Trophoblast cell (in vitro differentiated cells and primary cell): ENCODE measurements around the gene GPR142.

ENCODE experiments used
- DNase-seq, 2 donors: peaks; one replicate each; pipeline ENCODE4 v3.0.0-alpha.2; 2016
- H2AFZ ChIP-seq: 2 replicates; pipeline ENCODE4 v1.6.1; 2013; ENCODE audit warnings: low read length, moderate library complexity, mild to moderate bottlenecking; ENCODE audit not compliant: insufficient read depth, poor library complexity
- H2AK5ac ChIP-seq: 2 replicates; pipeline ENCODE4 v1.6.1; 2013; ENCODE audit warnings: mild to moderate bottlenecking, low read length
- H2BK120ac ChIP-seq: 2 replicates; pipeline ENCODE4 v1.6.1; 2013; ENCODE audit warnings: low read length, mild to moderate bottlenecking, moderate library complexity; ENCODE audit not compliant: insufficient read depth, poor library complexity
- H2BK12ac ChIP-seq: 2 replicates; pipeline ENCODE4 v1.6.1; 2013; ENCODE audit warnings: mild to moderate bottlenecking, low read length, moderate library complexity
- H2BK5ac ChIP-seq: 2 replicates; pipeline ENCODE4 v1.6.1; 2013; ENCODE audit warnings: low read length, low read depth, moderate library complexity, mild to moderate bottlenecking; ENCODE audit not compliant: poor library complexity
- H3K14ac ChIP-seq: 2 replicates; pipeline ENCODE4 v1.6.1; 2013; ENCODE audit warnings: mild to moderate bottlenecking, low read length
- H3K18ac ChIP-seq: 2 replicates; pipeline ENCODE4 v1.6.1; 2013; ENCODE audit warnings: mild to moderate bottlenecking, low read length
- H3K23ac ChIP-seq: 2 replicates; pipeline ENCODE4 v1.6.1; 2013; ENCODE audit warnings: low read length
- H3K27ac ChIP-seq: 2 replicates; pipeline ENCODE4 v1.5.1; 2013; ENCODE audit warnings: low read depth, mild to moderate bottlenecking, inconsistent platforms, low read length, moderate library complexity
- H3K27me3 ChIP-seq: 2 replicates; pipeline ENCODE4 v1.6.1; 2013; ENCODE audit warnings: inconsistent platforms, mild to moderate bottlenecking, low read length, moderate library complexity; ENCODE audit not compliant: insufficient read depth
- H3K36me3 ChIP-seq, 2 experiments: 1 replicate in 1 of 2; 2 replicates in 1 of 2; pipeline ENCODE4 v1.6.1; 2013; ENCODE audit warnings: low read length in 2 of 2, mild to moderate bottlenecking in 2 of 2, moderate library complexity in 1 of 2; ENCODE audit not compliant: insufficient read depth in 2 of 2, control insufficient read depth in 1 of 2
- H3K4ac ChIP-seq: 2 replicates; pipeline ENCODE4 v1.6.1; 2013; ENCODE audit warnings: low read depth, mild to moderate bottlenecking, low read length, moderate library complexity
- H3K4me1 ChIP-seq, 2 experiments: 1 replicate in 1 of 2; 2 replicates in 1 of 2; pipeline ENCODE4 v1.6.1; 2013; ENCODE audit warnings: low read length in 2 of 2, mild to moderate bottlenecking in 2 of 2, moderate library complexity in 1 of 2; ENCODE audit not compliant: insufficient read depth in 2 of 2, control insufficient read depth in 1 of 2
- H3K4me2 ChIP-seq: 2 replicates; pipeline ENCODE4 v1.6.1; 2013; ENCODE audit warnings: inconsistent platforms, mild to moderate bottlenecking, low read length, moderate library complexity
- H3K4me3 ChIP-seq: 2 replicates; pipeline ENCODE4 v1.5.1; 2013; ENCODE audit warnings: mild to moderate bottlenecking, low read depth, low read length, inconsistent platforms
- H3K79me1 ChIP-seq: one replicate; pipeline ENCODE4 v1.6.1; 2013; ENCODE audit warnings: low read length
- H3K79me2 ChIP-seq: 2 replicates; pipeline ENCODE4 v1.6.1; 2013; ENCODE audit warnings: low read length, mild to moderate bottlenecking; ENCODE audit not compliant: control insufficient read depth, insufficient read depth, poor library complexity
- H3K9ac ChIP-seq: 2 replicates; pipeline ENCODE4 v1.6.1; 2013; ENCODE audit warnings: mild to moderate bottlenecking, low read length
- H3K9me3 ChIP-seq: 2 replicates; pipeline ENCODE4 v1.6.1; 2013; ENCODE audit warnings: low read depth, mild to moderate bottlenecking, control low read depth, inconsistent platforms, low read length; ENCODE audit not compliant: insufficient read depth
- H4K12ac ChIP-seq: 2 replicates; pipeline ENCODE4 v1.6.1; 2013; ENCODE audit warnings: low read depth, mild to moderate bottlenecking, low read length, moderate library complexity
- H4K8ac ChIP-seq: 2 replicates; pipeline ENCODE4 v1.6.1; 2013; ENCODE audit warnings: low read depth, mild to moderate bottlenecking, low read length, moderate library complexity
- H4K91ac ChIP-seq: one replicate; pipeline ENCODE4 v1.6.1; 2013; ENCODE audit warnings: low read depth, mild to moderate bottlenecking, low read length, moderate library complexity
- WGBS: extraction: QIAGEN DNeasy Blood & Tissue Kit; methylation state at CpG from one replicate; pipeline ENCODE4 v1.1.7; 2013; ENCODE audit warnings: missing lambda C conversion rate; ENCODE audit not compliant: insufficient read length, insufficient coverage; ENCODE audit errors: extremely low coverage; 5-methylcytosine and 5-hydroxymethylcytosine counted together

The GPR142 gene

GRCh38 chr17:74392848-74393247, 25.5 kb downstream of the GPR142 start:
- WGBS: no CpG with 5 or more reads among the region's 5 CpGs
- Histone ChIP-seq H3K9ac (no peak overlapping the region), H3K4me3 (no peak overlapping the region), H3K9me3 (peaks cover 2% of the 10 kb centered on the region), H4K91ac (no peak overlapping the region), H3K79me1 (no peaks in the 10 kb centered on the region), H3K4me1 (peaks cover 6 to 8% of the 10 kb centered on the region in 2 experiments), H3K4me2 (no peak overlapping the region), H3K27ac (no peak overlapping the region), H3K27me3 (no peaks in the 10 kb centered on the region), H3K23ac (no peak overlapping the region), H3K36me3 (no peaks in the 10 kb centered on the region), H3K79me2 (no peaks in the 10 kb centered on the region), H2BK120ac (no peak overlapping the region), H3K4ac (no peak overlapping the region), H4K12ac (no peak overlapping the region), H2BK12ac (no peak overlapping the region), H3K18ac (no peak overlapping the region), H2AK5ac (no peak overlapping the region), H2BK5ac (no peak overlapping the region), H3K14ac (no peak overlapping the region), H4K8ac (no peak overlapping the region), H2AFZ (no peak overlapping the region)
- DNase-seq: no peak

DNA sequence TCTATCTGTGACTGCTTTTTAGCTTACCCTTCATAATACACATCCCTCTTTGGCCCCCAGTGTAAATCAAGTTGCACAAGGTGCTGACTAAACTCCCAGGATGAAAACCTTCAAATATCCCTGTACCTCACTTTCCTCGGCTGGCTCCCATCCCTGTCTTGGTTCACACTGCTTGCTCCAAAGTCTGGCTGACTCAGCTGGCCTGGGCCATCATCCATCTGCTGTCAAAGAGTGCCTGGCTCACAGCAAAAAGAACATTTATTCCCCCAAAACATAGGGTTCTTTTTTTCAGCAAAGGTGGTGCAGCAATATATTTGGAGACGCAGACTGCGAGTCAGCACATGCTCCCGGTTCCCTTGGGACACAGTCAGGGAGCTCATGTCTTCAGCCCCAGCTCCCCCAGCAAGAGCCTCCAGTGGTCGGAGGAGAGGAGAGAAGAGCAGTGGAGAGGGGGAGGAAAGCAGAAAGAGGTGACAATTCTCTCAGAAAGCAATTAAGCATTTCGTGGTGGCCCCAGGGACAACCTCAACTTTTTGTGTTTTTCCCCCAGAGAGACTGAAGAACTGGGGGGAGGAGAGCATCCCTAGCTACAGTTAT, 26.1 kb downstream of the GPR142 start:
- Histone ChIP-seq H3K4me2 (no peak overlapping the region), H4K12ac (no peak overlapping the region), H2AK5ac (no peak overlapping the region), H3K23ac (no peak overlapping the region), H3K9ac (no peak overlapping the region), H3K4me3 (no peak overlapping the region), H3K79me2 (no peaks in the 10 kb centered on the region), H4K8ac (no peak overlapping the region), H3K4ac (no peak overlapping the region), H3K9me3 (peaks cover 2% of the 10 kb centered on the region), H2BK5ac (no peak overlapping the region), H2AFZ (no peak overlapping the region), H2BK12ac (no peak overlapping the region), H3K18ac (no peak overlapping the region), H3K14ac (no peak overlapping the region), H4K91ac (no peak overlapping the region), H3K4me1 (peaks cover 6 to 8% of the 10 kb centered on the region in 2 experiments), H3K27me3 (no peaks in the 10 kb centered on the region), H3K79me1 (no peaks in the 10 kb centered on the region), H2BK120ac (no peak overlapping the region), H3K36me3 (no peaks in the 10 kb centered on the region), H3K27ac (no peak overlapping the region)
- WGBS: no CpG with 5 or more reads among the region's 6 CpGs
- no peak for DNase-seq

DNA sequence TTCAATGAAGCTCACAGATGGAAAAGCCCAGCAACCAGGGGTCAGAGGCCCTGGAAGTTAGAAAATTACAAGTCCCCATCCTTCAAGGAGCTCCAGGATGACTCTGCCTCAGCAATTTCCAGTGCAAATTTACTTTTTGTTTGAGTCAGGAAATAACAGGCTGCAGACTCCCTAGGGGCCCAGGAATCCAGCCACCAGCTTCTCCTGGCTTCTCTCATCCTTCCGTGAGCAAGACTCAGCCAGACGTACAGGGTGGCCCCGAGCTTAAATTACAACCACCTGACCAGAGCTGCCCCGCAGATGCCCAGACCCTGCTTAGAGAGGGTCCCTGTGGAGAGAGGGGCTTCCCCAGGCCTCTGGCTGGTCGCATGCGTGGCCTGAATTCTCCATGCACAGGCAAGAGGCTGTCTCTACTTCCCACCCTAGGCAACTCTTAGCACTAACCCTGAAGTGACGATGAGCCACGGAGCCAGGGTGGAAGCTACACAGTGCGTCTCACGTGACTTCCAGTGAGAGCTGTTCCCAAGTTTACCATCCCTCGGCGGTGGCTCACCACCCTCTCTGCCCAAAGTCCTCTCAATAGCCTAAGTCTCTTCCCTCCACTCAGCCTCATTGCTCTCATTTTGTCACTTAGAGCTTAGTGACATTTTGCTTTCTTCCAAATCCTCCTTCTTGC, 27.1 kb downstream of the GPR142 start:
- H3K18ac ChIP-seq: no peak overlapping the region
- no peak overlapping the region for H2BK12ac ChIP-seq
- H3K9ac ChIP-seq: no peak overlapping the region
- peaks cover 2% of the 10 kb centered on the region for H3K9me3 ChIP-seq
- H3K4me2 ChIP-seq: no peak overlapping the region
- no peak overlapping the region for H3K27ac ChIP-seq
- no peaks in the 10 kb centered on the region for H3K79me1 ChIP-seq
- peaks cover 6 to 8% of the 10 kb centered on the region in 2 experiments for H3K4me1 ChIP-seq
- WGBS: no CpG with 5 or more reads among the region's 12 CpGs
- no peaks in the 10 kb centered on the region for H3K36me3 ChIP-seq
- H4K91ac ChIP-seq: no peak overlapping the region
- peak overlapping the region; percentile 10 for H2AFZ ChIP-seq
- no peak overlapping the region for H4K8ac ChIP-seq
- no peak overlapping the region for H2AK5ac ChIP-seq
- no peak overlapping the region for H3K23ac ChIP-seq
- DNase-seq: no peak
- no peak overlapping the region for H3K4ac ChIP-seq
- H3K14ac ChIP-seq: no peak overlapping the region
- no peak overlapping the region for H4K12ac ChIP-seq
- H2BK120ac ChIP-seq: no peak overlapping the region
- no peak overlapping the region for H2BK5ac ChIP-seq
- no peak overlapping the region for H3K4me3 ChIP-seq
- no peaks in the 10 kb centered on the region for H3K27me3 ChIP-seq
- no peaks in the 10 kb centered on the region for H3K79me2 ChIP-seq

GRCh38 chr17:74394977-74395376, 27.7 kb downstream of the GPR142 start:
- peak in 1 of 2 donors; percentile 6 for DNase-seq
- no peak overlapping the region for H3K14ac ChIP-seq
- H4K8ac ChIP-seq: no peak overlapping the region
- H2BK12ac ChIP-seq: no peak overlapping the region
- H3K4me1 ChIP-seq: peaks cover 6 to 8% of the 10 kb centered on the region in 2 experiments
- no peaks in the 10 kb centered on the region for H3K27me3 ChIP-seq
- no peak overlapping the region for H2AFZ ChIP-seq
- no peak overlapping the region for H3K9ac ChIP-seq
- H4K91ac ChIP-seq: no peak overlapping the region
- no peak overlapping the region for H2AK5ac ChIP-seq
- no peaks in the 10 kb centered on the region for H3K79me2 ChIP-seq
- no peak overlapping the region for H3K23ac ChIP-seq
- H3K27ac ChIP-seq: no peak overlapping the region
- H3K36me3 ChIP-seq: no peaks in the 10 kb centered on the region
- H3K18ac ChIP-seq: no peak overlapping the region
- H3K4me3 ChIP-seq: no peak overlapping the region
- H3K4ac ChIP-seq: no peak overlapping the region
- H3K79me1 ChIP-seq: no peaks in the 10 kb centered on the region
- no peak overlapping the region for H3K4me2 ChIP-seq
- H2BK120ac ChIP-seq: no peak overlapping the region
- no CpG with 5 or more reads among the region's 7 CpGs for WGBS
- no peak overlapping the region for H2BK5ac ChIP-seq
- H4K12ac ChIP-seq: no peak overlapping the region
- peaks cover 2% of the 10 kb centered on the region for H3K9me3 ChIP-seq
